Measurements from ENCODE around the gene APRT. TPM values are rescaled to one million over a fixed set of nuclear protein-coding genes. Genes with fewer than 3 reads are reported as not detected.
A peak's percentile ranks its signal among the peaks of the same experiment; 100 is the strongest.

Gene APRT
- total RNA-seq, 6 donors from 2014 or later, result 76.5 to 147 (median 124) TPM

DNA sequence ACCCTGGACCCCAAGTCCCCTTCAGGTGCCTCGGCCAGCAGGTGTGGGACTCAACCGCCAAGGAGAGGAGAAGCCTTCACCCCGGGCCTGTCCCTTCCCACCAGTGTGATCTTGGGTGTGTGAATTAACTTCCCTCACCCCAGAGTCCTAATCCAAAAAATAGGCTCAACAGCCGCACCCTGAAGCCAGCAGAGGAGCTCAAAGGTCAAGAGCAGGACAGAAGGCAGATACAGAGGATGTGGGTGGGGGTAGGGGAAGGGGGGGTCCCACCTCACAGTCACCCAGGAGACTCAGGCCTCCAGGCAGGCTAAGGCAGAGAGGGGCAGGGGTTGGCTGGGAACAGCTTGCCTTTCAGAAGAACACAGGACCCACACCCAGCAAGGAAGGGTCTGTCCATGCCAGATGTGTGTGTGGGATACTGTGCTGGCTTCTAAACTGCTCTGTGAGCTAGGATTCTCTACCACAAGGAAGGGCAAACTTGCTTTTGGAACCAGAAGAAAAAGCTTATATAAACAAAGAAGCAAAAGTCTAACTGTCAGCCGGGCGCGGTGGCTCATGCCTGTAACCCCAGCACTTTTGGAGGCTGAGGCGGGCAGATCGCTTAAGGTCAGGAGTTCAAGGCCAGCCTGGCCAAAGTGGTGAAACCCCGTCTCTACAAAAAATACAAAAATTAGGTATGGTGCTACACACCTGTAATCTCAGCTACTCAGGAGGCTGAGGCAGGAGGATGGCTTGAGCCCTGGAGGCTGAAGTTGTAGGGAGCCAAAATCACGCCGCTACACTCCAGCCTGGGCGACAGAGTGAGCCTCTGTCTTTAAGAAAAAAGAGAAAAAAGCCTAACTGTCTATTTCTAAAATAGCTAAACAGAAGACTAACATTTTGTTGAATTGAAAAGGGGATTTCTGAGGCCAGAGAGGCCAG, 31.3 kb downstream of the APRT start:
- WGBS, 2 donors, result 68% methylated on average over 11 to 13 of the region's 13 CpGs
- DNase-seq (no peak), ATAC-seq (ENCODE audit: low FRiP score in 2 of 2) (no peak)
- TF ChIP-seq POLR2AphosphoS5 (IDR thresholded peaks at IDR 0.05) (no peak), EP300 (IDR thresholded peaks at IDR 0.05) (no peak), POLR2A (IDR thresholded peaks at IDR 0.05) (no peak)
- TF ChIP-seq, protein P1, sequence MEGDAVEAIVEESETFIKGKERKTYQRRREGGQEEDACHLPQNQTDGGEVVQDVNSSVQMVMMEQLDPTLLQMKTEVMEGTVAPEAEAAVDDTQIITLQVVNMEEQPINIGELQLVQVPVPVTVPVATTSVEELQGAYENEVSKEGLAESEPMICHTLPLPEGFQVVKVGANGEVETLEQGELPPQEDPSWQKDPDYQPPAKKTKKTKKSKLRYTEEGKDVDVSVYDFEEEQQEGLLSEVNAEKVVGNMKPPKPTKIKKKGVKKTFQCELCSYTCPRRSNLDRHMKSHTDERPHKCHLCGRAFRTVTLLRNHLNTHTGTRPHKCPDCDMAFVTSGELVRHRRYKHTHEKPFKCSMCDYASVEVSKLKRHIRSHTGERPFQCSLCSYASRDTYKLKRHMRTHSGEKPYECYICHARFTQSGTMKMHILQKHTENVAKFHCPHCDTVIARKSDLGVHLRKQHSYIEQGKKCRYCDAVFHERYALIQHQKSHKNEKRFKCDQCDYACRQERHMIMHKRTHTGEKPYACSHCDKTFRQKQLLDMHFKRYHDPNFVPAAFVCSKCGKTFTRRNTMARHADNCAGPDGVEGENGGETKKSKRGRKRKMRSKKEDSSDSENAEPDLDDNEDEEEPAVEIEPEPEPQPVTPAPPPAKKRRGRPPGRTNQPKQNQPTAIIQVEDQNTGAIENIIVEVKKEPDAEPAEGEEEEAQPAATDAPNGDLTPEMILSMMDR (IDR thresholded peaks at IDR 0.05), result no peak
- H3K4me1 ChIP-seq, result peaks cover 53 to 79% (median 65%) of the 10 kb centered on the region in 4 donors
- peak overlapping the region in 2 of 4 donors; percentile 10 to 25 for H3K4me3 ChIP-seq
- no peaks in the 10 kb centered on the region for H3K9me3 ChIP-seq
- H3K27me3 ChIP-seq, result no peaks in the 10 kb centered on the region
- peak overlapping the region; percentile 92 to 97 (median 95) for H3K27ac ChIP-seq
- H3K36me3 ChIP-seq, result peaks cover 0 to 3% (median 0%) of the 10 kb centered on the region in 4 donors

DNA sequence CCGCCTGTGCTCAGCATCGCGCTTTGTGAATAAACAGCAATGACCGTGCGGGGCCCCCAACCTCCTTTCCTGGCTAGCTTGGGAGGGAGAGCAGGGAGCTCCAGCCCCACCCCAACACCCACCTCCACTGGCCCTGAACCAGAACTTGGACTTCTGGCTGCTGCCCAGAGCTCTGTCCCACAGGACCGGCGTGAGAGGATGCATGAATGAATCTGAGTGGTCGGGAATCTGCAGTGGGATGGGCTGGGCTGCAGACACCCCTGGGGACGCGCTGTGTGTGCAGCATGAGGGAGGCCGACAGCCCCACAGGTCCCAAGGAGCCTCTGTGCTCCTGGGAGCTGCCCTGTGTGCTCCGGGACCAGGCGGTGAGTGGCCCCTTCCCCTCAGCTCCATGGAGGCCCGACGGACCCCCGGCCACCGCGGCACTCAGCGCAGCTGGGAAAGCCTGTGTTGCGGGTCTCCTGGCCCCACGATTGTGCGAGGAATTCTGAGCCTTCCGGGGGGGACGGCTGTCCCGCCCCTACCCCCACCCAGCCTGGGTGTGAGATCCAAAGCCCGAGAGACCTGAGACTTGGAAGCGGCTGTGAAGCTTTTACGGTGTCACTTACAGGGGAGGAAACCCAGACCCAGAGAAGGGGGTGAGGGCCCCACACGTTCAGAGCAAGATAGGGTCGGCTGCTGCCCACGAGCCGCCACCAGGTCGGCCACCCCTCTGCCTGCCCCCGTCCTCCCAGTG, 32.2 kb downstream of the APRT start:
- DNase-seq, result peak in 1 of 2 donors; percentile 77
- H3K36me3 ChIP-seq, result peaks cover 0 to 3% (median 0%) of the 10 kb centered on the region in 4 donors
- ATAC-seq (ENCODE audit: low FRiP score in 2 of 2), result no peak
- H3K4me1 ChIP-seq, result peaks cover 59 to 86% (median 70%) of the 10 kb centered on the region in 4 donors
- no peaks in the 10 kb centered on the region for H3K27me3 ChIP-seq
- H3K9me3 ChIP-seq, result no peaks in the 10 kb centered on the region
- H3K4me3 ChIP-seq, result peak overlapping the region in 1 of 4 donors; percentile 7
- 62 to 68% methylated on average over 23 to 33 of the region's 34 CpGs for WGBS, 2 donors
- peak overlapping the region; percentile 64 to 97 (median 95) for H3K27ac ChIP-seq
- TF ChIP-seq EP300 (IDR thresholded peaks at IDR 0.05) (no peak), POLR2A (IDR thresholded peaks at IDR 0.05) (no peak), POLR2AphosphoS5 (IDR thresholded peaks at IDR 0.05) (no peak)
- TF ChIP-seq, protein P1 (IDR thresholded peaks at IDR 0.05), result no peak

DNA sequence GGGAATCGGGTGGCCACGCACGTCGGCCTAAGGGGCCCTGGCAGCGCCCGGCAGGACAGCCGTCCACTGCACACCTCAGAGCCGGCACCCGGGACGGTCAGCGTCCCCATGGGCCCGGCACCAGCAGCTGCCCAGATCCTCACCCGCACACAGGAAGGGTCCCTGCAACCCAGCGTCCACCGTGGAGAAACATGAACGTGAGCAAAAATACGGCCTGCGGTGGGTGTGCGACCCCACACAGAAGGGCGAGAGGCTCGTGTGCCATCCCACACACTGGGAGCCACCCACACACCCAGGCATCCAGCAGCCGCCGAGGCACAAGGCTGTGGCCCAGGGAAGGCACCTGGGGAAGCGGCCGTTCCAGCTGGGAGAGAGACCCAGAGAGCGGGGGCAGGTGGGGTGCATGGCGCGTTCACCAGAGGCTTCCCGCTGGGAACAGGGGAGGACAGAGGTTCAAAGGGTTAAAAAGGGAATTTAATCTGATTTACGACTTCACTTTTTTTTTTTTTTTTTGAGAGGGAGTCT, 33.1 kb downstream of the APRT start:
- Histone ChIP-seq H3K36me3 (peaks cover 0 to 3% (median 0%) of the 10 kb centered on the region in 4 donors), H3K4me3 (no peak overlapping the region), H3K4me1 (peaks cover 62 to 91% (median 74%) of the 10 kb centered on the region in 4 donors), H3K27ac (no peak overlapping the region), H3K27me3 (no peaks in the 10 kb centered on the region), H3K9me3 (no peaks in the 10 kb centered on the region)
- peak in 1 of 2 donors; percentile 75 for DNase-seq
- TF ChIP-seq POLR2A (IDR thresholded peaks at IDR 0.05), result no peak
- TF ChIP-seq POLR2AphosphoS5 (IDR thresholded peaks at IDR 0.05), result no peak
- TF ChIP-seq, protein P1 (IDR thresholded peaks at IDR 0.05), result no peak
- no peak for TF ChIP-seq EP300 (IDR thresholded peaks at IDR 0.05)
- WGBS, 2 donors, result 87 to 89% methylated on average over 28 to 30 of the region's 30 CpGs
- ATAC-seq (ENCODE audit: low FRiP score in 2 of 2), result no peak

DNA sequence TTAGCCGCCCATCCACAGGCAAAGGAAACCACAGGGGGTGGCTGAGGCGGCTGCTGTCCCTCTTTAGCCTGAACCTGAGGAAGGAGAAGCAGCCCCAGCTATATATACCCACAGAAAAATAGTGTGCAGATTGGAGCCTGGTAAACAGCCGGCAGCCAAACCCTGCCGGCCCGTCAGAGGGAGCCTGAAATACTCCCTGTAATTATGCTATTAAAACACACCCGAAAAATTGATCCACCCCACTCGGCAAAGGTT, 33.5 kb downstream of the APRT start:
- Histone ChIP-seq H3K4me3 (no peak overlapping the region), H3K9me3 (no peaks in the 10 kb centered on the region), H3K27ac (no peak overlapping the region), H3K36me3 (peaks cover 0 to 3% (median 0%) of the 10 kb centered on the region in 4 donors), H3K4me1 (peaks cover 62 to 91% (median 74%) of the 10 kb centered on the region in 4 donors), H3K27me3 (no peaks in the 10 kb centered on the region)
- TF ChIP-seq, protein P1 (IDR thresholded peaks at IDR 0.05), result no peak
- TF ChIP-seq POLR2AphosphoS5 (IDR thresholded peaks at IDR 0.05), result no peak
- no peak for TF ChIP-seq POLR2A (IDR thresholded peaks at IDR 0.05)
- TF ChIP-seq EP300 (IDR thresholded peaks at IDR 0.05), result no peak
- no peak for DNase-seq
- 68 to 75% methylated on average over 6 to 7 of the region's 7 CpGs for WGBS, 2 donors
- ATAC-seq (ENCODE audit: low FRiP score in 2 of 2), result no peak
